ENCODE data around the gene STC2.
A peak's percentile ranks its signal among the peaks of the same experiment; 100 is the strongest.
"Not testable (repeated sequence)": the region's sequence is repeated elsewhere in the genome, so short reads cannot be mapped to it uniquely, and the experiment has no call there.

The STC2 gene, protein sequence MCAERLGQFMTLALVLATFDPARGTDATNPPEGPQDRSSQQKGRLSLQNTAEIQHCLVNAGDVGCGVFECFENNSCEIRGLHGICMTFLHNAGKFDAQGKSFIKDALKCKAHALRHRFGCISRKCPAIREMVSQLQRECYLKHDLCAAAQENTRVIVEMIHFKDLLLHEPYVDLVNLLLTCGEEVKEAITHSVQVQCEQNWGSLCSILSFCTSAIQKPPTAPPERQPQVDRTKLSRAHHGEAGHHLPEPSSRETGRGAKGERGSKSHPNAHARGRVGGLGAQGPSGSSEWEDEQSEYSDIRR

GRCh38 chr5:173327948-173328843 lies at the start of gene STC2:
Gene STC2 (minus strand): TSS chr5:173328414. CDS start chr5:173328193, 221 bp downstream.
- DNase-seq, result peak; percentile 87

GRCh38 chr5:173371400-173371799 lies 43.2 kb upstream of the STC2 start:
- no peak for DNase-seq

GRCh38 chr5:173363406-173363805 lies 35.2 kb upstream of the STC2 start:
- DNase-seq, result not testable (repeated sequence)

- no peak for DNase-seq
Observed at GRCh38 chr5:173355561-173355960, 27.3 kb upstream of the STC2 start.

DNA sequence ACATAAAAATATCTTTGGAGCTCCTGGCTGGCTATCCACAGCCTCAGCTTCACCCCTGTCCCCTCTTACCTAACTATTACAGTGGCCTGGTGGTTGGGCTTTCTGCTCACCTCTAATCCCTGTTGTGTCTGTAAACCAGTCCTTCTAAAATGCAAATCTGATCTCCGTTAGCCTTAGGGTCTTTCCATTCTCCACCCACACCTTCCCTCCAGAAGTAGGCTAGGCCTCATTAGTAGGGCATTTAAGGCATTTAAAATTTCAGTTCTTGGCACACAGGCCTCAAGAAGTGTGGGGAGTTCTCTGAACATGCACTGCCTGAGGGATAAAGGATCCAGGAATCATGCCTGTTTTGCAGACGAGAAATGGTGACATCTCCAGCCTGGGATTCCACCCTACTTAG lies 26.4 kb upstream of the STC2 start:
- no peak for DNase-seq

GRCh38 chr5:173352366-173353349 lies 24.4 kb upstream of the STC2 start:
- DNase-seq, result no peak

- DNase-seq, result no peak
Observed at GRCh38 chr5:173342813-173343755, 14.9 kb upstream of the STC2 start.

DNA sequence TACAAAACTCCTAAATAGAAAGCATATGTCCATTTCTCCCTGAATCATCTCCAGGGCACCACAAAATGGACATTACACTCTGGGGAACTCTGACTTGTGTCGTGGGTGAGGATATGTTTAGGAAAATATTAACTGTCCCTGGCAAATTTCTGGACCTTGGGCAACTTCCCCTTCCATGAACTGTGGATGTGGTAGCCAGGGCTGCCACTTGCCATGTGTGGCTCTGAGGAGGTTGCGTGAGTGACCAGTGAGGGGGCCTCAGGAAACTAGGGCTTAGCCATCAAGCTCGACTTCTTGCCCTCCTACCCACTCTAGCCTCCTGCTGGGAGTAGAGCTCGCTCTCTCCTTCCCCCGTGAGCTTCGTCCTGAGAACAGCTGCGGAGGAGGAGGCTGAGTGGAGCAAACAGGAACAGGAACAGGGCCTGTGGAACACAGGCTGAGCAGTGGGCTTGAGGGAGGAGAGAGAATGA lies 13.8 kb upstream of the STC2 start:
- no peak for DNase-seq

DNA sequence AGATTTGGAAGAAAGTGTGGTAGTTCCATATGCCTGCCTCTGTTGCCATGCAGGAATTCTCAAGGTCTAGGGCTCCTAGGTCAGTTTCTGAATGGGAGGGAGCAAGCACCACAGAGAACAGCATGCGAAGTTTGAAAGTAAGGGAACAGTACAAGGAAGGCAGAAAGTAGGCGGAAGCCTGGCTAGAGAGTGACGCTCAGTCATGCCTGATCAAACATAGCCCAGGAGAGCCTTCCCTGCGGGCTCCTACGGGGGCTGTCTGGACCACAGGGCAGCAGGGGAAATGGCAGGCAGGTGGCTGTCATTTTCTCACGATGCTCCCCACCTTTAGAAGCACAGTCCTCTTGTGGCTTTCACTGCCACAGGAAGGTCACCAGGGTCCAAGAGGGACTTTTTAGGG lies 12.8 kb upstream of the STC2 start:
- DNase-seq, result no peak

- no peak for DNase-seq
Observed at GRCh38 chr5:173340451-173340850, 12.2 kb upstream of the STC2 start.

DNA sequence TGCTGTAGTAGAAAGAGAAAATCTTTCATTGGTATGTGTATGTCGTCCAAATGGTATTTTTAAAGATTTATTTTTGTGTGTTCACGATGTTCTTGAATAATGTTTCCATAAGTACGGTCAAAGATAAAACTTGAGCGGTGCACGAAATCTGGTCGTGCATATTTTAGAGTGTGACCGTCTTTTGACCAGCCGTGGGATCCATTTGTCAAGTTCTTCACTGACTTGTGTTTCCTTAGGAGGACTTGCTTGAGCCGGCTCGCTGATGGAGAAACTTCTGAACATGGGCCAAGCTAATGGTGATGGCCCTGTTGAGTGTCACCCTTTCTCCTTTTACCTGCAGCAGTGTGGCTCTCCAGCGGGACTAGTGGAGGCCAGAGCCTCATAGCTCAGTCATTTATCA lies 11.1 kb upstream of the STC2 start:
- DNase-seq, result no peak

DNA sequence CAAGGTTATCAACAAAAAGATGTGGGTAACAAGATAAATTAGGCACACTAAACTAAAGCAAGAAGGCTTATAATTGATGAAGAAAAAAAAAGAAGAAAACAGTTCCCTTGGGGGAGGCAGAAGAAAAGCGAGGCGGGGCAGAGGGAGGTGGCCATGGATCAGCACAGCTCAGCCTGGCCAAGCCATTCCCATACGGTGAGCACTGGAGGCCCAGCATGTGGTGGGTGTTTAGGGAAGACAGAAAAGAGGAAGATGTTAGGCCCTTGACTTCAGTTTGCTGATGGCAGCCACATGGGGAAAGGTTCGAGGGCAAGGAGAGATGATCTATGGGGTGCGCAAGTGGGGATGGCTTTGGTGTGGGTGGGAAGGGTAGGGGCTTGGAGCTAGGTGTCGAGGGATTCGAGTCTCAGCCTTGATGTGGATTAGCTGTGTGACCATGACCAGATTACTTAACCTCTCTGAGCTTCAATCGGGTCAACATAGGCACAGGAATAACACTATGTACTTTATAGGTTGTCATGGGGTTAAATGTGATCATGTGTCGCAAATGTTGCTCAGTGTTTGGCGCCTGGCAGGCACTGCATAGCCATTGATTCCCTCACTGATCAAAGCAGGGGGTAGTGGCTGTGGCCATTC lies 10.3 kb upstream of the STC2 start:
- DNase-seq, result no peak

- DNase-seq, result no peak
Observed at GRCh38 chr5:173334808-173335207, 6.6 kb upstream of the STC2 start.

GRCh38 chr5:173333925-173334661 lies 5.9 kb upstream of the STC2 start:
- no peak for DNase-seq

- peak; percentile 55 for DNase-seq
Observed at GRCh38 chr5:173331956-173332479, 3.8 kb upstream of the STC2 start.

GRCh38 chr5:173331287-173331686 lies 3.1 kb upstream of the STC2 start:
- no peak for DNase-seq

DNA sequence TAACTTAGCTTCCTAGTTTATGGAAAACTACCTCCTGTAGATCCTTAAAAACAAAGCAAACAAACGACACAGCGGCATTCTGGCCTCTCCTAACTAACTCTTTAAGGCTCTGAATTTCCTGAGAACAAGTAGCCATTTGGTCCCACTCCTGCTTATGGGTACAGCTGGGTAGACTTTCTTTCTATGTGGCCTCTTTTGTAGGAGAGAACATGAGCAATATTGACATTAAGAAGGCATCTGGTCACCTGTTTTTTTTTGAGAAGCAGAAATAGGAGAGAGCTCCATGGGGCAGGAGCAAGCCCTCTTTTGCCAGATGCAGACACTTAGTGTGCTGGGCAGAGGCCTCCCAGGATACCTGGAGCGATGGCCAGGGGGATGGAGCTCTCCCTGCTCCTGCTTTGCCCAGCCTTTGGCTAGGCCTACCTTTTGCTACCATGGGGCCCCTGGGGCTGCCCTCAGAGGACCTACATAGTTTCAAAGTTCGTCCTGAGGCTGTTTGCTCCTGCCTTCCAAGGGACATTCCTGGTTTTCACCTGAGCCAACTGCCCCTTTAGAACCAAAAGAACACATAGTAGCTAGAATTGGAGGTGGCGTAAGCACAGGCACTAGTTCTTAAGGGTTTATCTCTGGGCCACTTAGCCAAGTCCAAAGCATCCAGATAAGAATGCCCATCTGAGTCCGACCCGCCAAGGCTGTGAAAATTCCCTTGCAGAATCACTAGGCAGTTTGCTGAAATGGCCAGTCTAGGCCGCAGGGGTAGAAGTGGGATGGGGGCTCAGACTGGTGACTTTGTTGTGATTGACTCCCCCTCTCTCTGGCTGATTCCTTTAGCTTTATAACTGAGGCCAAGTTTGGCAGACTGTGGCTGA lies 2.4 kb upstream of the STC2 start:
- no peak for DNase-seq

DNA sequence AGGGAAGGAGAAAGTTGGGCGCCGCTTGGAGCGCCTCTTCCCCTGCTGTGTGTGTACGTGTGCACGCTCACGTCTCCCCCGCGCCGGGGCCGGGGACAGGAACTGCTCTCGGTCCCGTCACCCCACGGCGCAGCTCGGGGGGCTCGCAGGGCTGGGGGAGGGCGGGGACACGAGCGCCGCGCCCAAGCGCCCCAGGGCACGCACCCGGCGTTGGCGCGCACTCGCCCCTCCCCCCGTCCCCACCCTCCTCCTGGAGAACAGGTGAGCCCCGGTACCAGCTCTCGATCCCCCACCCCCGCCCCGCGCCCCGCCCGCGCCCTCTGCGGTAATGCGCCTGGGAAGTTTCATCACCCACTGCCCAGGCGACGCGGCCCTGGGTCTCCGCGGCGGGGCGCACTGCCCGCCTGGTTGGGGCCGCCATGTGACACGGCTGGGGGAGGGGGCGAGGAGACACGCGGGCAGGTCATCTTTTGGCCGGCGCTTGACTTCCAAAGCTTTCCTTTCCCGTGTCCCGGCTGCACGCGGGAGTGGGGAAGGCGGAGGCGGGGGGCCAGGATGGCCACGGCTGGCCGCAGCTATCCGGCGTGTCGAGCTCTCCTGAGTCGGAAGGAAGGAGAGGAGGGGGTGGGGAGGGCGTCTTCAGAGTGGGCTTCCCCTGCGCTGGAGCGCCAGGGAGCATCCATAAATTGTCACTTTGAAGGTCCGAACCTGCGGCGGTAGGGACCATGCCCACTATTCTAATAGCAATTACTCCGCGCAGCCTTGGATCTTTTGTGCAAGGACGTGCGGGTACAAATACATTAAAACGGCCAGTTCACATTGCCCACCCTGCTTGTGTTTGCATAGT lies 1.5 kb upstream of the STC2 start:
- DNase-seq, result no peak
